OCI-LY1 (cell line): ENCODE data around the gene RBM28.

ENCODE experiments used
- H2AFZ ChIP-seq: fragments of 200-600 bp; sonication (generic), shearing (Covaris generic); 2 replicates; pipeline ENCODE4 v1.6.0; 2014; ENCODE audit warnings: antibody characterized with exemption, mild to moderate bottlenecking, low read length
- H3F3A ChIP-seq: fragments of 200-600 bp; sonication (generic), shearing (Covaris generic); 2 replicates; pipeline ENCODE4 v1.6.0; 2014; ENCODE audit warnings: mild to moderate bottlenecking, antibody characterized with exemption, low read length, moderate library complexity; ENCODE audit not compliant: insufficient read depth
- H3K27ac ChIP-seq: fragments of 200-600 bp; sonication (generic); 2 replicates; pipeline ENCODE4 v1.5.1; 2014; ENCODE audit warnings: low read length, mixed run types, mild to moderate bottlenecking, low read depth; ENCODE audit not compliant: poor library complexity, severe bottlenecking
- H3K27me3 ChIP-seq: fragments of 200-600 bp; sonication (generic); 2 replicates; pipeline ENCODE4 v1.6.0; 2014; ENCODE audit warnings: antibody characterized with exemption, mild to moderate bottlenecking, low read length, moderate library complexity; ENCODE audit not compliant: insufficient read depth
- H3K36me3 ChIP-seq: fragments of 200-600 bp; sonication (generic); 2 replicates; pipeline ENCODE4 v1.6.1; 2014; ENCODE audit warnings: mild to moderate bottlenecking, antibody characterized with exemption, low read length, moderate library complexity, mixed read lengths; ENCODE audit not compliant: insufficient read depth
- H3K4me1 ChIP-seq: fragments of 200-600 bp; sonication (generic); 2 replicates; pipeline ENCODE4 v1.5.1; 2014; ENCODE audit warnings: mild to moderate bottlenecking, low read length, moderate library complexity; ENCODE audit not compliant: insufficient read depth, severe bottlenecking
- H3K4me2 ChIP-seq: fragments of 200-600 bp; sonication (generic), shearing (Covaris generic); 2 replicates; pipeline ENCODE4 v1.6.1; 2014; ENCODE audit warnings: low read length
- H3K4me3 ChIP-seq: fragments of 200-600 bp; sonication (generic); 2 replicates; pipeline ENCODE4 v1.5.1; 2014; ENCODE audit warnings: low read length, low read depth, mild to moderate bottlenecking, mixed read lengths; ENCODE audit not compliant: poor library complexity, severe bottlenecking
- H3K79me2 ChIP-seq: fragments of 200-600 bp; shearing (Covaris generic); 2 replicates; pipeline ENCODE4 v1.6.1; 2016; ENCODE audit warnings: mixed run types, low read length, mixed read lengths; ENCODE audit not compliant: insufficient read depth
- H3K9ac ChIP-seq: fragments of 200-600 bp; sonication (generic), shearing (Covaris generic); 2 replicates; pipeline ENCODE4 v1.6.1; 2014; ENCODE audit warnings: mild to moderate bottlenecking, low read length, mixed read lengths
- H3K9me2 ChIP-seq: fragments of 200-600 bp; sonication (generic), shearing (Covaris generic); 2 replicates; pipeline ENCODE4 v1.6.1; 2014; ENCODE audit warnings: low read depth, mild to moderate bottlenecking, low read length, mixed read lengths
- H3K9me3 ChIP-seq: fragments of 200-600 bp; shearing (Covaris generic); 2 replicates; pipeline ENCODE4 v1.6.1; 2014; ENCODE audit warnings: low read length, mixed read lengths
- H4K20me1 ChIP-seq: fragments of 200-600 bp; sonication (generic), shearing (Covaris generic); 2 replicates; pipeline ENCODE4 v1.6.0; 2016; ENCODE audit warnings: mild to moderate bottlenecking, low read length; ENCODE audit not compliant: insufficient read depth
- EZH2 ChIP-seq: fragments of 200-600 bp; sonication (generic), shearing (Covaris generic); IDR thresholded peaks from 2 replicates; pipeline ENCODE4 v1.8.0; 2017; ENCODE audit warnings: borderline replicate concordance, mixed run types, mild to moderate bottlenecking, antibody characterized with exemption, low read length, moderate library complexity, mixed read lengths
- TF ChIP-seq, protein P1 (sequence below): fragments of 200-600 bp; sonication (generic), shearing (Covaris generic); IDR thresholded peaks from 2 replicates; pipeline ENCODE4 v1.5.1; 2017; ENCODE audit warnings: mild to moderate bottlenecking, antibody characterized with exemption, low read length, moderate library complexity, mixed read lengths

The RBM28 gene

GRCh38 chr7:128267595-128267924 lies 76.1 kb downstream of the RBM28 start:
- Histone ChIP-seq H4K20me1 (no peaks in the 10 kb centered on the region), H3K27me3 (peaks cover 6% of the 10 kb centered on the region), H3K9me2 (no peaks in the 10 kb centered on the region), H3K9me3 (no peaks in the 10 kb centered on the region), H3K27ac (no peak overlapping the region), H3K9ac (no peak overlapping the region), H3K4me1 (no peaks in the 10 kb centered on the region), H3K79me2 (no peaks in the 10 kb centered on the region), H2AFZ (no peak overlapping the region), H3F3A (no peaks in the 10 kb centered on the region), H3K36me3 (no peaks in the 10 kb centered on the region), H3K4me2 (no peak overlapping the region), H3K4me3 (no peak overlapping the region)
- TF ChIP-seq, protein P1, sequence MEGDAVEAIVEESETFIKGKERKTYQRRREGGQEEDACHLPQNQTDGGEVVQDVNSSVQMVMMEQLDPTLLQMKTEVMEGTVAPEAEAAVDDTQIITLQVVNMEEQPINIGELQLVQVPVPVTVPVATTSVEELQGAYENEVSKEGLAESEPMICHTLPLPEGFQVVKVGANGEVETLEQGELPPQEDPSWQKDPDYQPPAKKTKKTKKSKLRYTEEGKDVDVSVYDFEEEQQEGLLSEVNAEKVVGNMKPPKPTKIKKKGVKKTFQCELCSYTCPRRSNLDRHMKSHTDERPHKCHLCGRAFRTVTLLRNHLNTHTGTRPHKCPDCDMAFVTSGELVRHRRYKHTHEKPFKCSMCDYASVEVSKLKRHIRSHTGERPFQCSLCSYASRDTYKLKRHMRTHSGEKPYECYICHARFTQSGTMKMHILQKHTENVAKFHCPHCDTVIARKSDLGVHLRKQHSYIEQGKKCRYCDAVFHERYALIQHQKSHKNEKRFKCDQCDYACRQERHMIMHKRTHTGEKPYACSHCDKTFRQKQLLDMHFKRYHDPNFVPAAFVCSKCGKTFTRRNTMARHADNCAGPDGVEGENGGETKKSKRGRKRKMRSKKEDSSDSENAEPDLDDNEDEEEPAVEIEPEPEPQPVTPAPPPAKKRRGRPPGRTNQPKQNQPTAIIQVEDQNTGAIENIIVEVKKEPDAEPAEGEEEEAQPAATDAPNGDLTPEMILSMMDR, result no peak
- no peak for TF ChIP-seq EZH2

GRCh38 chr7:128266883-128267594 lies 76.7 kb downstream of the RBM28 start:
- Histone ChIP-seq H3K4me2 (no peak overlapping the region), H3K4me3 (no peak overlapping the region), H3K27ac (no peak overlapping the region), H4K20me1 (no peaks in the 10 kb centered on the region), H3K27me3 (peaks cover 6% of the 10 kb centered on the region), H3K9me2 (no peaks in the 10 kb centered on the region), H3K4me1 (no peaks in the 10 kb centered on the region), H3K36me3 (no peaks in the 10 kb centered on the region), H3K79me2 (no peaks in the 10 kb centered on the region), H3K9ac (no peak overlapping the region), H3F3A (no peaks in the 10 kb centered on the region), H2AFZ (no peak overlapping the region), H3K9me3 (no peaks in the 10 kb centered on the region)
- TF ChIP-seq, protein P1, result peak; percentile 5; the same call in 1 of the 2 replicates
- TF ChIP-seq EZH2, result no peak

DNA sequence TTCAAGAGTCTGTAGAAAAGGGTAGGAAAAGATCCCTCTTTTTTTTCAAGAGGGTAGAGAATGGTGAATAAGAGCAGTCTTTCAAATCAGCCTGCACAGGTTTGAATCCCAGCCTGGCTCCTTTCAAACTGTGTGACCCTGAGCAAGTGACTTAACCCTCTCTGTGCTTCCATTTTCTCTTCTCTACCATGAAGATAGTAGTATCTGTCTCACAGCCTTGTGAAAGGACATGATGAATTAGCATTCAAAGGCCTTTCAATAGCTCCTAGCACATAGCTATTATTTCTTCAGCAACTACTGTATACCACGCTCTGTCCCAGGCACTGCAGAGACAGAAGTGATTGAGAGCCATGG lies 77.2 kb downstream of the RBM28 start:
- no peak overlapping the region for H2AFZ ChIP-seq
- no peak overlapping the region for H3K27ac ChIP-seq
- no peaks in the 10 kb centered on the region for H3K79me2 ChIP-seq
- no peak overlapping the region for H3K4me3 ChIP-seq
- no peaks in the 10 kb centered on the region for H3K9me3 ChIP-seq
- no peaks in the 10 kb centered on the region for H3K4me1 ChIP-seq
- H4K20me1 ChIP-seq, result no peaks in the 10 kb centered on the region
- no peak for TF ChIP-seq EZH2
- TF ChIP-seq, protein P1, result no peak
- peaks cover 6% of the 10 kb centered on the region for H3K27me3 ChIP-seq
- no peak overlapping the region for H3K4me2 ChIP-seq
- no peaks in the 10 kb centered on the region for H3K9me2 ChIP-seq
- H3K9ac ChIP-seq, result no peak overlapping the region
- H3K36me3 ChIP-seq, result no peaks in the 10 kb centered on the region
- H3F3A ChIP-seq, result no peaks in the 10 kb centered on the region
